ENCODE measurements around the gene OSBPL10.

Gene OSBPL10

DNA sequence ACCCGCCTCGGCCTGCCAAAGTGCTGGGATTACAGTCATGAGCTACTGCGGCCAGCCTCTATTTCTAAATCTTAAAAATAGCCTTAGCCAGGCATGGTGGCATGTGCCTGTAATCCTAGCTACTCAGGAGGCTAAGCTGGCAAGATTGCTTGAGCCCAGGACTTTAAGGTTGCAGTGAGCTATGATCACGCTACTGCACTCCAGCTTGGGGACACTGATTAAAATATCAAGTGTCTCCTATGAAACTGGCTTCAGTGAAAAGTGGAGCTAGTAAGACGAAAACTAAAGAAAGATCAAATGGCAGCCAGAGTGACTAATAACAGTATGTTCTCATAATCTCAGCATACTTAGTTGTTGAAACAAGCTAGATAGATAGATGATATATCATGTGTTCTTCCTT lies 335.8 kb downstream of the OSBPL10 start:
- DNase-seq = no peak

DNA sequence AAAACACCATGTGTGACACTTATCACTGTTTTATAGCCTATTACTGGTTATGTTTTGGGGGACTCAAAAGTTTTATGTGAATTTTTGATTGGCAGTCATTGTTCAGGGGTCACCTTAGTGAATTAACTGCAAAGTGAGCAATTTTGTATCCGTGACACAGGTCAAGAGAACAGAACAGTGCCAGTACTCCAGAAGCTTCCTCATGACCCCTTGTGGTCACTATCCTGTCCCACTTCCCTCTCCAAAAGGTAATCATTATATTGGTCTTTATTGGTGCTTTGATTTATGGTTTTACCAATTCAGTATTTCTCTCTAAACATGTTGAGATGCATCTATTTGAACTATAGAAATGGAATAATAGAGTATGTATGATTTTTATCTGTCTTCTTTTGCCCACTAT lies 341.2 kb downstream of the OSBPL10 start:
- DNase-seq = no peak

DNA sequence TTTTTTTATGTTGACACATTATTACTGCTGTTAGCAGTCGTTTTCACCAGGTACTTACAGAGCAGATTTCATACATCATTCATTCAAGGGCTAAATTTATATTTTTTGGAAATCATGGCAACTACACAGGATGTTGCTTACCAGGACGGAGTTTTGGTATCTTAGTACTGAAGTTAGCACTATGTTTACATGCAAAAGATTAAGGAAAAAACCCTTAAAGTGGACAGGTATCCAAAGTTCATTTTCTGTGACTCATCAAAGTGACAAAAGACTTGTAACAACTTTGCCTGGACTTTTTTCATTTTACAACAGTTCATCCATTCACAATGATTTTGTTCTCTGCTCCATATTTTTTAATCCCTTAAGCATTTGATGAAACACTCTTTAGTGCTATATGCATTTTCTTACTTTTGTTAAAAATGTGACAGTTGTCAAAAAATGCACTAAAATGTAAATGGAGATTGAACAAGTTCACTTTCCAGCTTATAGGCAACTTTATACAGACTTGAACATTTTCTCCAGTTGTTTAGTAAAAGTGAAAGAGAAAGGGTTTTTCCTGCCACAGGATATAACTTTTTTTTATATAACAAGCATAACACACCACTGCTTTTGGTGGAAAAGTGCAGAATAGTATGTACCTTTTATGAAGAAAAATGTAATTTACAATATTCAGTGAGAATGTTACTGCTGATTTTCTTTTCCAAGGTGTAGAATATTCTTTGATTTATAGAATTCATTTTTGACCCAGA lies 344.2 kb downstream of the OSBPL10 start:
- DNase-seq = no peak

DNA sequence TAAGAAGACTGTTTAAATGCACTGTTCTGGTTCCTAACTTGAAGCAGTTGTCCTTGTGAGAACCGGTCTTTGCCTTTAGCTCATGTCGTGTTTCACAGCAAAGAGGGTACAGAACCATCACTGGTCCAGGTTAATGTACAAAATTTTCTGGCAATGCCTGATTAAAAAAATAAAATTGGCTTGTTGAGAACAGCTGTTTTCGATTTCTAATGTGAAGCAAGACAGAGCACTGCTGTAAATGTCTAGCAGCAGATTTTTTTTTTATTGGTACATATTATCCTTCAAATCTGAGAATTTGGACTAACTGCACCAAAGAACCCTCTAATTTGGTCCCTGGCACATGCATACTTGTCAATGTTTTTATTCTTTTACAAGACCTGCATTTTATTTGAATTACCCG lies 345.0 kb downstream of the OSBPL10 start:
- no peak for DNase-seq

DNA sequence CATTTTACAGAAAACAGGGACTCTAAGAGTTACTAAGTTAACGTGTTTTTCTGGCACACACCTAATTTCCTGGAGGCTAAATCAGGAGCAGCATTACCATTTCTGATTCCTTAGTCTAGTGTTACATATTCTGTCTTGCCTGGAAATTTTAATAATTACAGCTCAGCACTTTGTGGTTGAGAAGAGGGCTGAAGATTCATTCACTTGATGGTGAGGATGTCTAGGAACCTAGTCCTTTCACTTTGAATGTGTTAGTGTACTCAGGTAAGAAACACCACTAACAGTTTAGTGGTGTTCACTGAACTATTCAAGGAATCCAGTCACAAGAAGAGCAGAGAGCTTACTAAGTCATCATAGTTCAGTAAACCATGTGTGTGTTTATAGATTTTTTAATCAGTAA lies 345.5 kb downstream of the OSBPL10 start:
- no peak for DNase-seq

DNA sequence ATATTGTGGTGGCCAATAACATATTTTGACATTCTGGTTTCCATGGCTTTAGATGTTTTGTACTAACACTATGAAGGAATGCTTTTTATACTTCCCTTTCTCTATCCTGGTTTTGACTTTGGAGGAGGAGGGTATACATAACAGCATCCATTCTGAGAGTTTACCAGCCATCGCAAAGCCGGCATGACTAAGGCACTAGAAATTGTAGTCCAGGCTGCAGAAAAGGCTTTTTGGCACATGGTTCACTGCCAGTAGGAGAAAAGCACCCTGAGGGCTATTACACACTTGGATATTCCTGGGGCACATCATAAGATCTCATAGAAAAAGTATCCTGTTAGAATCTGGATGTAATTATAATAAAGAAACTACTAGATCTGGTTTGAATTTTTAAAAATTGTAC lies 346.6 kb downstream of the OSBPL10 start:
- DNase-seq = no peak

DNA sequence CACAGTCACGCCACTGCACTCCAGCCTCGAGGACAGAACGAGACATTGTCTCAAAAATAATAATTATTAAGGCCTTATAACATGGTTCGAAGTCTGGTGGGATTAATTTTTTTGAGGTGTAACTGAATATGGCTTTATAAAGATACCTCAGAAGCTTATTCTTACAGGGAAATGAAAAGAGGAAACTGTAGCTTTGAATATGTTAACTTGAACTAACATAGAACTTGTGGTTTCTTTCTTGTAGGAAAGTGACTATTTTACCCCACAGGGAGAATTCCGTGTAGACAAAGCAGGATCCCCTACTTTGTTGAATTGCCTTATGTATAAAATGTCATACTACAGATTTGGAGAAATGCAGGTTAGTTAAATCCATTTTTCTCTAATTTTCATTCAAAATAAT lies 352.0 kb downstream of the OSBPL10 start:
- DNase-seq = peak; percentile 58

DNA sequence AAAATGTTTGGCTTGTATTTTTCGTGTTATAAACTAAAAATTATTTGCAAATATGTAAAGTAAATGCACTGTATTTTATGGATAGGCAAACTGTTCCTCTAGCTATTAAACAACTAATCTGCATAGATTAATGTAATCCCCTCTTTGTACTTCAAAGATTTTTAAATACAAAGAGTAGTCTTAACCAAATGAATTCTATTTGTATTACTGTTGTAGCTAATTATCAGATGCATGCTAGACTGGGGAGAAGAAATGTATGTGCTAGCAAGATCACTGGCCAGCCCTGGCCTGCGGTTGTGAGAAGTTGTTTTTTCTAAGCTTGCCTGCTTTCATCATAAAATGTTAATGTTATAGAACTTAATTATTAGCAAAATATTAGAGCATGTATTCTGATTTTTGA lies 355.7 kb downstream of the OSBPL10 start:
- no peak for DNase-seq

DNA sequence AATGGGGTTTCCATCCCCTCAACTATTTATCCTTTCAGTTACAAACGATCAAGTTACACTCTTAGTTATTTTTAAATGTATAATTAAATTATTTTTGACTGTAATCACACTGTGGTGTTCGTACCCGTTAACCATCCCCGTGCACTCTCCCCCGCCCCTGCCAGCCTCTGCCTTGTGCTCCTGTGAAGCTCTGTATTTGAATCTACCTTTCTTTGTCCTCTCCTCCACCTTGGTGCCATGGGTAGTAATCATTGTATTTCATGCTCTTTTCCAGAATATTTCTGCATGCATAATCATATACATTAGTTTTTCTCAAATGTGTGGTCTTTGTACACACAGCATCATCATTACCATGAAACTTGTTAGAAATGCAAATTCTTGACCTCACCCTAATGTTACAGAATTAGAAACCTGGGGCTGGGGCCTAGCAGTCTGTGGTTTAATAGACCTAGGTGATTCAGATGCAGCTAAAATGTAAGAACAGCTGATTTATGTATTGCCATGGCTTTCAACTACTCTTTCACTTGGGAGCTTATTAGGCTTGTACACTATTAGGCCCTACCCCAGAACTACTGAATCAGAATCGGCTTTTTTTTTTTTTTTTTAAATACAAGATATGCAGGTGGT lies 356.9 kb downstream of the OSBPL10 start:
- DNase-seq = no peak

DNA sequence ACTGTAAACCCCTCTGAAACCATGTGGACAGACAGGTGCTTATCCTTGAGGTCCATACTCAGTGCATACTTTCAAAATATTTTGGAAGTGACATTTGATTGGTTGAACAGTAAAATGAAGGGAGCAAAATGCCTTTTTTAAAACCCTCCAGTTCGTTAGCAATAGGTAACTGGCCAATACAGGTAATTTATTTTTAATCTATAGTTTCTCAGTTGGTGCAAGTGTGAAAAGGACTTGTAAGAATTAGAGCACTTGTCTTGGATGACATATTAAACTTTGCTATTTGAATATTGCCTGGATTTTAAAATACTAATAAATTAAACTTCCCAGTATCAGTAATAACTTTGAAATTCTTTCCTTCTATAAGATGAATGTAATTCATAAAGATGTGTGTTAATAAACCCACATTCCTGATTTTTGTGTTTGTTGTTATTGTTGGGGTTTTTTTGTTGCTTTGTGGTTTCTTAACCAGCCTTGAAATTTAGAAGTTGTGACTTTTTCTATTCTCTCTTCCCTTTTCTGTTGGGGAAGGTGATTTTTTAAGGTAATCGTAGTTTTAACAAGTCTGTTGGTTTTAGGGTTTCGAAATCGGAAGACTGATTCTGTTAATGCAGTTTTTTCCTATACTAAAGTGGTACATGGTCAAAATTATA lies 358.3 kb downstream of the OSBPL10 start:
- DNase-seq = no peak

DNA sequence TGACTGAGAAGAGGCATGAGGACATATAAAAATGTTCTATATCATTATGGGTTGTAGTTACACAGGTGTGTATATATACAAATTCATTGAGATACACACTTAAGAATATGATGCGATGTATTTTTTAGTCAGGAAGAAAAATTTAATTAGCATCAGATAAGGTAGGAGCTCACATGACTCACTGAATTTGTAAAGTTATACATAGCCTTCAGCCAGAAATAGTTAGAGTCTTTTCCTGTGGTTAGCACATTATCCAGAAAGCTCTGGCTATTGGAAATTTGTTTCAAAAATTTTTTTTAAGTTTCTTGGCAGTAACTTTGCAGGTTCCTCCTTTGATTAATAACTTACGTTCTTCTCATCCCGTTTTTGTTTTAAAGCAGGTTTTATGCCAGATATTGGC lies 359.7 kb downstream of the OSBPL10 start:
- DNase-seq = peak; percentile 41

DNA sequence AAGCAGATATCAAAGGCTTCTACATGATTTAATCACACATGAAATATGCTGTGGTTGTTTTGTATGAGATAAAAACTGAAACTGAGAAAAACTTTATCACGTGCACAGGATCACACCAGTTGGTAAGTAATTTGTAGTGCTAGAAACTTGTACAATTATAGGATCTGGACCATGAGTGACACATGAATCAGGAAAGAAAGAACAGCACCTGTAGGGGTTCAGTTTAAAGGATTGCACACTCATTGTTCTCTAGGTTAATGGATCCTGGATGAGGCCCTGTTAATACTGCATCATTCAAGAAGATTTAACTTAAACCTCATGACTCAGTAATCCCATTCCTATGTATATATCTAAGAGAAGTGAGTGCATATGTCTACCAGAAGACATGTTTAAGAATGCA lies 360.4 kb downstream of the OSBPL10 start:
- no peak for DNase-seq

DNA sequence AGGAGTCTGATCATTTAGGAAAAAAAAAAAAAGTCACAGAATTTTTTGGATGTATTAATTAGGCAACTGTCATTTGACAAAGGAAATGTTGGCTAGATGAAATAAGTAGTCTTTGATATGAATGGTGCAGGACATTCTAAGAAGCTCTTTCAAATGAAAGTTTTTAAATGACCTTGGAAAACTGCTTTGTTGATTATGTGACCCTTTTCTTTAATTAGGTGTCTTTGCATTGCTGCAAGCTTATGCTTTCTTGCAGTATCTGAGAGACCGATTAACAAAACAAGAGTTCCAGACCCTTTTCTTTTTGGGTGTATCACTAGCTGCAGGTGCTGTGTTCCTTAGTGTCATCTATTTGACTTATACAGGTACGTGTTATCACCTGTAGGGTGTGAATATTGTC lies 364.4 kb downstream of the OSBPL10 start:
- DNase-seq = no peak

DNA sequence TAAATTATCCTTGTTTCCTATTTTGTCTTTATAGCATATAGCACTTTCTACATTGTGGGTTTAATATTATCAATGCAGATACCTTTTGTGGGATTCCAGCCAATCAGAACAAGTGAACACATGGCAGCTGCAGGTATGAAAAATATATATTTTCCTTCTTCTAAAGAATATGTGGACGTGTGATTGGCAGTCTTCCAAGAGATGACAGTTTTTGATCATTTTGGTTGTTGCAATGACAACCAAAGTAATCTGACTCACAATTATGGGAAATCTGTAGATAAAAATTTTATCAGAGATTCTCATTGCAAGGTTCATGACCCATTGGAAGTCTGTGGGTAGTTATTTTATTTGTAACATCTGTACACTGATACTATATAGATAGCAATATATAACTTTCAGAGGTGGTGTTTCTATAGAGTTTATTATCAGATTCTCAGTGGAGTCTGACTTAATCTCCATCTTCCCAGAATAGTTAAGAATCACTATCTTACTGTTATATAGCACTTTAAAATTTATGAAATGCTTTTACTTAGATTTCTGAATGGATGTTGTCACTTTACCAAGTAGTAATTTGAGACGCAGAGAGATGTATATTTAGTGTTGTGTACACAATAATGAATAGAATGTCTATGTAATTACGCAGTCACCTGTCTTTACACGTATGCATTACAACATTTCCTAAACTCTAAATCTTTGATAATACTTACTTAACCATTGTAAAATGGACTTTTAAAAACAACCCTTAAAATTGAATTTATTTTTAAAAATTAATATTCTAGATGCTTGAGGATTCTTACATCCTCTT lies 365.8 kb downstream of the OSBPL10 start:
- peak; percentile 34 for DNase-seq

DNA sequence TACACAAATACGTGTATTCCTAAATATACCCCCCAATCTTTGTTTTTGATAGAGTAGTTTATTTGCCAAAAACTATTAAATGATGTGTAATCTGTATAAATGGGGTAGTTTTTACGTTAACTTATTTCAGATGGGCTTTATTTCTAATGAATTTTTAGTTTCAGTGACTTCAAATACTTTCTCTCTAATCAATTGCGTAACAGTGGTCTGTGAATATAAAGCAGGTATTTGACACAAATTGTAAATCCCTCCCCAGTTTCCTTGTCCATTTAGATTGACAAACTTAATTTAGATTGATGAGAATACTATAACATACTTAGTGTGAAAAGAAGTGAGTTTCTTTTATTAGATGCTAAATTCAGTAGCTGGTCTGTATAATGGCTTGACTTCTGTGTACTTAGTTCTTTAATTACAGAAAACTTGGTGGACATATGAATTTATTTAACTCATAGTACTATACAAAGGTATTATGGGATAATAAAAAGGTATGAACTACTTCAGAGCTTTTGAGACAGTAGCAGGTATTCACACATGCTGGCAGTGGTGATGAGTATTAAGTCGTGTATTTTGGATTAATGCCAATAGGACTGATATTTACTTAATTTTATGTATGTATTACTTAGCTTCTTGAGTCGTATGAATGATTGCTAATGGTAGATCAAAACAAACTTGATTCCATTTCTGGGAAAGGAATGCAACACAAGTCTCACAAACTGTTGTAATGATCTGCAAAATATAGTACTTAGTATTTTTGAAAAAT lies 366.7 kb downstream of the OSBPL10 start:
- DNase-seq = no peak

DNA sequence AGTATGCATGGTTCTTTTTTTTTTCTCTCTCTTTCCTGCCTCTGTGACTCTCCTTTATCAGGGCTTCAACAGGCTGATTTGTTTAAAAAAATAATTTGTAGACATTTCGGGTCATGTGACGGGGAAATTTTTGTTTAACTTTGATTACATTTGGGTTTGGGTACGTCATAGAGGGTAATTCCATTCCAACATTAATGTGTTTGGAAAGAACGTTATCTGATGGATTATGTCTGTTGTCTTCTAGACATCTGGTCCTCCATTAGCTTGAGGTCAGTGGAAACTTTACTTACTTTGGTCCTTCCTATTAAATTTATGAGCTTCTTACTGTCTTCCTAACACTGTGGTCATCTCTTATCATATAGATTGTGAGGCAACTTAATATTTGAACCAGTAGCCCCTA lies 367.4 kb downstream of the OSBPL10 start:
- no peak for DNase-seq

DNA sequence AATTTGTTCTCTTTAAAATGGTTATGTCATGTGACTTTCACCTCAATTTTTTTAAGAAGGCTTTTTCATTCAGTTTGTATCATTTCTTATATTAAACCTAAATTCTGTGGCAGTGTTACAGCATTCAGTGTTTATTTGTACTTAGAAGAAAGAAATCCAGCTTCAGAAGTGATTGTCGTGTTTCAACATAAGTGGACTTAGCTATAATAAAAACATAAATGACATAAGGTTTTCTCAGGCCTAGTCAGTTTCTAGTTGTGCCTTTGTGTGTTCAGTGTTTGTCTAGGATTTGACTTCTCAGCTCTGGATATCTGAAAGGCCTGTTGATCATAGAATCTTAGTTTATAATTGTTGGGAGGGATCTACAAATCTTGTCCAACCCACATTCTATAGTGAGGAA lies 367.9 kb downstream of the OSBPL10 start:
- no peak for DNase-seq

Data from hematopoietic multipotent progenitor cell treated with erythropoietin and hydrocortisone succinate and interleukin-3 and kit ligand, for 4 days (in vitro differentiated cells).